Trophoblast cell (in vitro differentiated cells and primary cell): ENCODE measurements around the gene DSE.
A peak's percentile ranks its signal among the peaks of the same experiment; 100 is the strongest.

ENCODE experiments used
- DNase-seq, 2 donors: peaks; one replicate each; pipeline ENCODE4 v3.0.0-alpha.2; 2016
- H2AFZ ChIP-seq: 2 replicates; pipeline ENCODE4 v1.6.1; 2013; ENCODE audit warnings: low read length, moderate library complexity, mild to moderate bottlenecking; ENCODE audit not compliant: insufficient read depth, poor library complexity
- H2AK5ac ChIP-seq: 2 replicates; pipeline ENCODE4 v1.6.1; 2013; ENCODE audit warnings: mild to moderate bottlenecking, low read length
- H2BK120ac ChIP-seq: 2 replicates; pipeline ENCODE4 v1.6.1; 2013; ENCODE audit warnings: low read length, mild to moderate bottlenecking, moderate library complexity; ENCODE audit not compliant: insufficient read depth, poor library complexity
- H2BK12ac ChIP-seq: 2 replicates; pipeline ENCODE4 v1.6.1; 2013; ENCODE audit warnings: mild to moderate bottlenecking, low read length, moderate library complexity
- H2BK5ac ChIP-seq: 2 replicates; pipeline ENCODE4 v1.6.1; 2013; ENCODE audit warnings: low read length, low read depth, moderate library complexity, mild to moderate bottlenecking; ENCODE audit not compliant: poor library complexity
- H3K14ac ChIP-seq: 2 replicates; pipeline ENCODE4 v1.6.1; 2013; ENCODE audit warnings: mild to moderate bottlenecking, low read length
- H3K18ac ChIP-seq: 2 replicates; pipeline ENCODE4 v1.6.1; 2013; ENCODE audit warnings: mild to moderate bottlenecking, low read length
- H3K23ac ChIP-seq: 2 replicates; pipeline ENCODE4 v1.6.1; 2013; ENCODE audit warnings: low read length
- H3K27ac ChIP-seq: 2 replicates; pipeline ENCODE4 v1.5.1; 2013; ENCODE audit warnings: low read depth, mild to moderate bottlenecking, inconsistent platforms, low read length, moderate library complexity
- H3K27me3 ChIP-seq: 2 replicates; pipeline ENCODE4 v1.6.1; 2013; ENCODE audit warnings: inconsistent platforms, mild to moderate bottlenecking, low read length, moderate library complexity; ENCODE audit not compliant: insufficient read depth
- H3K36me3 ChIP-seq, 2 experiments: 1 replicate in 1 of 2; 2 replicates in 1 of 2; pipeline ENCODE4 v1.6.1; 2013; ENCODE audit warnings: low read length in 2 of 2, mild to moderate bottlenecking in 2 of 2, moderate library complexity in 1 of 2; ENCODE audit not compliant: insufficient read depth in 2 of 2, control insufficient read depth in 1 of 2
- H3K4ac ChIP-seq: 2 replicates; pipeline ENCODE4 v1.6.1; 2013; ENCODE audit warnings: low read depth, mild to moderate bottlenecking, low read length, moderate library complexity
- H3K4me1 ChIP-seq, 2 experiments: 1 replicate in 1 of 2; 2 replicates in 1 of 2; pipeline ENCODE4 v1.6.1; 2013; ENCODE audit warnings: low read length in 2 of 2, mild to moderate bottlenecking in 2 of 2, moderate library complexity in 1 of 2; ENCODE audit not compliant: insufficient read depth in 2 of 2, control insufficient read depth in 1 of 2
- H3K4me2 ChIP-seq: 2 replicates; pipeline ENCODE4 v1.6.1; 2013; ENCODE audit warnings: inconsistent platforms, mild to moderate bottlenecking, low read length, moderate library complexity
- H3K4me3 ChIP-seq: 2 replicates; pipeline ENCODE4 v1.5.1; 2013; ENCODE audit warnings: mild to moderate bottlenecking, low read depth, low read length, inconsistent platforms
- H3K79me1 ChIP-seq: one replicate; pipeline ENCODE4 v1.6.1; 2013; ENCODE audit warnings: low read length
- H3K79me2 ChIP-seq: 2 replicates; pipeline ENCODE4 v1.6.1; 2013; ENCODE audit warnings: low read length, mild to moderate bottlenecking; ENCODE audit not compliant: control insufficient read depth, insufficient read depth, poor library complexity
- H3K9ac ChIP-seq: 2 replicates; pipeline ENCODE4 v1.6.1; 2013; ENCODE audit warnings: mild to moderate bottlenecking, low read length
- H3K9me3 ChIP-seq: 2 replicates; pipeline ENCODE4 v1.6.1; 2013; ENCODE audit warnings: low read depth, mild to moderate bottlenecking, control low read depth, inconsistent platforms, low read length; ENCODE audit not compliant: insufficient read depth
- H4K12ac ChIP-seq: 2 replicates; pipeline ENCODE4 v1.6.1; 2013; ENCODE audit warnings: low read depth, mild to moderate bottlenecking, low read length, moderate library complexity
- H4K8ac ChIP-seq: 2 replicates; pipeline ENCODE4 v1.6.1; 2013; ENCODE audit warnings: low read depth, mild to moderate bottlenecking, low read length, moderate library complexity
- H4K91ac ChIP-seq: one replicate; pipeline ENCODE4 v1.6.1; 2013; ENCODE audit warnings: low read depth, mild to moderate bottlenecking, low read length, moderate library complexity
- WGBS: extraction: QIAGEN DNeasy Blood & Tissue Kit; methylation state at CpG from one replicate; pipeline ENCODE4 v1.1.7; 2013; ENCODE audit warnings: missing lambda C conversion rate; ENCODE audit not compliant: insufficient read length, insufficient coverage; ENCODE audit errors: extremely low coverage; 5-methylcytosine and 5-hydroxymethylcytosine counted together

Gene DSE

GRCh38 chr6:116476002-116476678 lies 105.4 kb downstream of the DSE start:
- Histone ChIP-seq H3K14ac (no peak overlapping the region), H3K4me1 (no peaks in the 10 kb centered on the region), H2AK5ac (no peak overlapping the region), H3K4ac (no peak overlapping the region), H2BK12ac (no peak overlapping the region), H3K36me3 (no peaks in the 10 kb centered on the region), H4K8ac (no peak overlapping the region), H3K27ac (no peak overlapping the region), H3K23ac (no peak overlapping the region), H2BK120ac (no peak overlapping the region), H2AFZ (no peak overlapping the region), H3K9ac (no peak overlapping the region), H3K79me1 (no peaks in the 10 kb centered on the region), H3K4me3 (no peak overlapping the region), H3K27me3 (no peaks in the 10 kb centered on the region), H4K12ac (no peak overlapping the region), H3K4me2 (no peak overlapping the region), H4K91ac (no peak overlapping the region), H3K18ac (no peak overlapping the region), H3K9me3 (no peaks in the 10 kb centered on the region), H3K79me2 (no peaks in the 10 kb centered on the region), H2BK5ac (no peak overlapping the region)
- no CpG with 5 or more reads among the region's 5 CpGs for WGBS
- peak in 1 of 2 donors; percentile 15 for DNase-seq

DNA sequence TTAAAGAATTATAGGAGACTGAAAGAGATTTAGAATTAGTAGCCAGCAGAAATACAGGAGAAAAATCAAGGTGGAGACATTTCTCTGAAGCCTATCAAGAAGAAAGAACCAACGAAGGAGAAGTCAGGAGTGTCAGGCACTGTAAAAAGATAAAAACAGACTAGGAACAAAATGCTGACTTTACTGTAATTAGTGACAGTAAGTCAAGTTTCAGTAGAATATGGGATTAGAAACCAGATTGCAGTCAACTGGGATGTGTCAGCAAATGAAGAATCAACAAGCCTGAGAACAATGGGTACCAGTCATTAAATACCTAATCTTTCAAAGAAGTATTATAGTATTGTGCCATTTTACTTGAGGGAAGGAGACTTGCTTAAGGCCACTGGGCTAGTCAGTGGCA lies 112.0 kb downstream of the DSE start:
- H3K18ac ChIP-seq: no peak overlapping the region
- H2BK120ac ChIP-seq: no peak overlapping the region
- H3K27ac ChIP-seq: no peak overlapping the region
- no peak overlapping the region for H2BK5ac ChIP-seq
- no peak overlapping the region for H4K12ac ChIP-seq
- no peak overlapping the region for H4K8ac ChIP-seq
- H2BK12ac ChIP-seq: no peak overlapping the region
- H3K27me3 ChIP-seq: no peaks in the 10 kb centered on the region
- no peak overlapping the region for H2AFZ ChIP-seq
- no peaks in the 10 kb centered on the region for H3K79me2 ChIP-seq
- no peak overlapping the region for H3K14ac ChIP-seq
- WGBS: no CpG with 5 or more reads among the region's 1 CpG
- H3K9ac ChIP-seq: no peak overlapping the region
- H3K4ac ChIP-seq: no peak overlapping the region
- H3K9me3 ChIP-seq: no peaks in the 10 kb centered on the region
- no peaks in the 10 kb centered on the region for H3K4me1 ChIP-seq
- no peak overlapping the region for H3K23ac ChIP-seq
- H4K91ac ChIP-seq: no peak overlapping the region
- H3K4me3 ChIP-seq: no peak overlapping the region
- H2AK5ac ChIP-seq: no peak overlapping the region
- H3K4me2 ChIP-seq: no peak overlapping the region
- H3K79me1 ChIP-seq: no peaks in the 10 kb centered on the region
- no peak for DNase-seq
- H3K36me3 ChIP-seq: no peaks in the 10 kb centered on the region

GRCh38 chr6:116483616-116484015 lies 112.9 kb downstream of the DSE start:
- H2BK12ac ChIP-seq: no peak overlapping the region
- H3K79me2 ChIP-seq: no peaks in the 10 kb centered on the region
- no peaks in the 10 kb centered on the region for H3K4me1 ChIP-seq
- H3K23ac ChIP-seq: no peak overlapping the region
- no peak overlapping the region for H3K27ac ChIP-seq
- no peak overlapping the region for H3K4me3 ChIP-seq
- no peak overlapping the region for H3K4ac ChIP-seq
- H3K9ac ChIP-seq: no peak overlapping the region
- no peaks in the 10 kb centered on the region for H3K79me1 ChIP-seq
- no peaks in the 10 kb centered on the region for H3K27me3 ChIP-seq
- no peak overlapping the region for H2AFZ ChIP-seq
- no peak overlapping the region for H4K91ac ChIP-seq
- H3K4me2 ChIP-seq: no peak overlapping the region
- DNase-seq: no peak
- no peak overlapping the region for H4K12ac ChIP-seq
- no peak overlapping the region for H2AK5ac ChIP-seq
- H4K8ac ChIP-seq: no peak overlapping the region
- H2BK120ac ChIP-seq: no peak overlapping the region
- H2BK5ac ChIP-seq: no peak overlapping the region
- no peak overlapping the region for H3K14ac ChIP-seq
- H3K18ac ChIP-seq: no peak overlapping the region
- no peaks in the 10 kb centered on the region for H3K9me3 ChIP-seq
- no peaks in the 10 kb centered on the region for H3K36me3 ChIP-seq
- no CpG with 5 or more reads among the region's 2 CpGs for WGBS

DNA sequence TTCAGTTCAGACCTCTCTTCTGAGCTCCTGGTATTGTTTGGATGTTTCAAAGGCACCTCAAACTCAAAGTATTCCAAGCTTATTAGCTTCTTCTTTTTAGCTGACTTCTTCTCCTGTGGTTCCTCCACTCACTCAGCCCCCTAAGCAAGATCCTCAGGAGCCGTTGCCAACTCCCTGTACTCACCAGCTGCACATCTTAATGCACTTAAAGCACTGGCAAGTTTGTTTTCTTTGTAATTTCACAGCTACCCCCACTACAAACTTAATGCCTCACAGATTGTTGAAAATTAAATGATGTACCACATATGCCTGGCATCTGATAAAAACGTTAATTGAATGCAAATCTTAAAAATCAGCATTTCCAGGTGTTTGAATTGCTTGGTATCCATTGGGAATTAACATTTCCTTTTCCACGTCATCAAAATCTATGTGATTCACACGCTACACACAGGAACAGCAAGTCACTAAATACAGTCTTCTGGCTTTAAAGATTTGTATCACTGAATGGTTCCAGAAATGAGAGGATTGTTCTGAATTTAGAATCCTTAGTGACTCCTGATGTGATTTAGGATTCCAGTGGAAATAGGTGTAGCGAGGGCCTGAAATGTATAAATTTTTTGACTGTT lies 114.9 kb downstream of the DSE start:
- no peak overlapping the region for H3K4ac ChIP-seq
- no peak overlapping the region for H3K27ac ChIP-seq
- H2BK120ac ChIP-seq: no peak overlapping the region
- H3K23ac ChIP-seq: no peak overlapping the region
- H3K4me1 ChIP-seq: no peaks in the 10 kb centered on the region
- H3K27me3 ChIP-seq: no peaks in the 10 kb centered on the region
- H3K18ac ChIP-seq: no peak overlapping the region
- WGBS: no CpG with 5 or more reads among the region's 5 CpGs
- H3K79me1 ChIP-seq: no peaks in the 10 kb centered on the region
- H4K12ac ChIP-seq: no peak overlapping the region
- H2AK5ac ChIP-seq: no peak overlapping the region
- H2BK12ac ChIP-seq: no peak overlapping the region
- no peaks in the 10 kb centered on the region for H3K79me2 ChIP-seq
- H2AFZ ChIP-seq: no peak overlapping the region
- no peak overlapping the region for H4K8ac ChIP-seq
- H3K9ac ChIP-seq: no peak overlapping the region
- H4K91ac ChIP-seq: no peak overlapping the region
- H3K9me3 ChIP-seq: no peaks in the 10 kb centered on the region
- no peaks in the 10 kb centered on the region for H3K36me3 ChIP-seq
- H3K4me2 ChIP-seq: no peak overlapping the region
- H3K14ac ChIP-seq: no peak overlapping the region
- no peak for DNase-seq
- no peak overlapping the region for H3K4me3 ChIP-seq
- H2BK5ac ChIP-seq: no peak overlapping the region
